ENCODE data around the gene KHDC4.
A peak's percentile ranks its signal among the peaks of the same experiment; 100 is the strongest.

GRCh38 chr1:155912056-155912536 is 22.1 kb downstream of the KHDC4 start:
- no peak; the same call in 1 of the 2 replicates for TF ChIP-seq POLR2A (IDR thresholded peaks at IDR 0.05; ENCODE audit: low read depth, low read length)
- peak; percentile 54; the same call in 1 of the 2 replicates for TF ChIP-seq POLR2AphosphoS5 (IDR thresholded peaks at IDR 0.05; ENCODE audit: low read depth, low read length)
- TF ChIP-seq TAF1 (IDR thresholded peaks at IDR 0.05; ENCODE audit: low read depth, low read length): no peak
- no peak for TF ChIP-seq PAX5 (IDR thresholded peaks at IDR 0.05; ENCODE audit: insufficient read depth, low read length, severe bottlenecking)
